Immature natural killer cell (primary cell): ENCODE measurements around the gene G6PC1. TPM values are rescaled to one million over a fixed set of nuclear protein-coding genes. Genes with fewer than 3 reads are reported as not detected.
"Not testable (repeated sequence)": the region's sequence is repeated elsewhere in the genome, so short reads cannot be mapped to it uniquely, and the experiment has no call there.

Experiments used
- DNase-seq, 3 donors: peaks; one replicate each; pipeline ENCODE4 v3.0.0; 2022; ENCODE audit warnings: mixed read lengths in 1 of 3
- H3K27ac Mint-ChIP-seq, 6 donors: one replicate each; pipeline ENCODE4 v1.8.0; 2020; ENCODE audit warnings: mixed read lengths in 6 of 6, mild to moderate bottlenecking in 5 of 6, inconsistent platforms in 4 of 6, moderate library complexity in 3 of 6
- H3K27me3 Mint-ChIP-seq, 3 donors: one replicate each; pipeline ENCODE4 v1.8.0; 2020 to 2021; ENCODE audit warnings: low read depth in 3 of 3, mild to moderate bottlenecking in 3 of 3, mixed read lengths in 3 of 3, moderate library complexity in 3 of 3, inconsistent platforms in 1 of 3
- H3K36me3 Mint-ChIP-seq, 3 donors: one replicate each; pipeline ENCODE4 v1.8.0; 2020; ENCODE audit warnings: mixed read lengths in 3 of 3, inconsistent platforms in 2 of 3, mild to moderate bottlenecking in 2 of 3
- H3K4me1 Mint-ChIP-seq, 2 donors: one replicate each; pipeline ENCODE4 v1.8.0; 2020; ENCODE audit warnings: inconsistent platforms in 2 of 2, mild to moderate bottlenecking in 2 of 2, mixed read lengths in 2 of 2, moderate library complexity in 1 of 2
- H3K4me3 Mint-ChIP-seq, 5 donors: one replicate each; pipeline ENCODE4 v1.8.0; 2020; ENCODE audit warnings: mild to moderate bottlenecking in 5 of 5, mixed read lengths in 5 of 5, inconsistent platforms in 3 of 5, moderate library complexity in 3 of 5
- H3K9me3 Mint-ChIP-seq, 6 donors: one replicate each; pipeline ENCODE4 v1.8.0; 2020; ENCODE audit warnings: mild to moderate bottlenecking in 6 of 6, mixed read lengths in 6 of 6, inconsistent platforms in 4 of 6, moderate library complexity in 3 of 6
- polyA plus RNA-seq, 3 donors: library from polyadenylated mRNA; unstranded; fragments of 300-500 nt; fragmentation: Illumina TruSeq; gene quantifications; one replicate each; pipeline ENCODE4 v1.2.3, GENCODE V29; 2021

G6PC1 gene
- polyA plus RNA-seq, 3 donors from 2014 or later = not detected

DNA sequence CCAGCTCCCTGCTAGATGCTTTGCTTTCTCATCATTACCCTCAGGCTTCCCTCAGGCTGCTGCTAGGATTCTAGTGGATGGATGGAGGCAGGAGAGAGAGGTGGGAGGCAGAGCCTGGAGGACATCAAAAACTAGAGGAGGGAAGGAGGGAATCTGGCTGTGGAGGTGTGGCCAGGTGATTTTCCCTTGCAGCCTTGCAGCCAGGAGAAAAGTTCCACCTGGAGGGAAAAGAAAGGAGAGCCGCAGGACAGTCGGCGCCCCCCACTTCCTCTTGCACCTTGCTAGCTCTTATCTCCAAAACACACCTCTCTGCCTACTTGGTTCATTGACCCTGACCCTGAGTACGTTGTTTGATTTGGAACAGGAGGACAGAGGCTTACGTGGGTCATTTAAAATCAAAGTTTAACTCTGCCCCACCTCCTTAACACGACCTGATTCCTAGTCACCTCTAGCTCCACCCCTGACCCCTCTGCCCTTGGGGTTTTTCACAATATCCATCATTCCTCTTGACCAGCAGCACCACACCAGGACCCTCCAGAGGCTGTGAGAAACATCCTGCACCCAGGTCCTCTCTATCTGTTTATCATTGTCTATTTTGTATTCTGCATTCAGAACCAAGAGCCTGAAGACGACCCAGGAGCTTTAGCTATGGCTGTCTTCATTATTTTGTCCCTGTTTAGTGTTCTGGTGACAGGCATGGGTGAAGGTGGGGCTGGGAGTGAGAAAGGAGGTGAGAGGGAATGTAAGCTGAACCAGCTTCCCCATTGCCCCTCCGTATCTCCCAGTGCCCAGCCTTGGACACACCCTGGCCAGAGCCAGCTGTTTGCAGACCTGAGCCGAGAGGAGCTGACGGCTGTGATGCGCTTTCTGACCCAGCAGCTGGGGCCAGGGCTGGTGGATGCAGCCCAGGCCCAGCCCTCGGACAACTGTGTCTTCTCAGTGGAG is 33.7 kb upstream of the G6PC1 start:
- Mint-ChIP-seq H3K27me3 (peaks cover 4 to 13% (median 5%) of the 10 kb centered on the region in 3 donors), H3K36me3 (no peaks in the 10 kb centered on the region), H3K4me3 (no peak overlapping the region), H3K9me3 (no peaks in the 10 kb centered on the region), H3K27ac (peak overlapping the region in 1 of 6 donors; percentile 57), H3K4me1 (no peaks in the 10 kb centered on the region)
- no peak for DNase-seq

DNA sequence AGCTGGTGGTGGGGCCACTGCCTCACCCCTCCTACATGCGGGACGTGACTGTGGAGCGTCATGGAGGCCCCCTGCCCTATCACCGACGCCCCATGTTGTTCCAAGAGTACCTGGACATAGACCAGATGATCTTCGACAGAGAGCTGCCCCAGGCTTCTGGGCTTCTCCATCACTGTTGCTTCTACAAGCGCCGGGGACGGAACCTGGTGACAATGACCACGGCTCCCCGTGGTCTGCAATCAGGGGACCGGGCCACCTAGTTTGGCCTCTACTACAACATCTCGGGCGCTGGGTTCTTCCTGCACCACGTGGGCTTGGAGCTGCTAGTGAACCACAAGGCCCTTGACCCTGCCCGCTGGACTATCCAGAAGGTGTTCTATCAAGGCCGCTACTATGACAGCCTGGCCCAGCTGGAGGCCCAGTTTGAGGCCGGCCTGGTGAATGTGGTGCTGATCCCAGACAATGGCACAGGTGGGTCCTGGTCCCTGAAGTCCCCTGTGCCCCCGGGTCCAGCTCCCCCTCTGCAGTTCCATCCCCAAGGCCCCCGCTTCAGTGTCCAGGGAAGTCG is 32.8 kb upstream of the G6PC1 start:
- H3K9me3 Mint-ChIP-seq, H3K27ac Mint-ChIP-seq, H3K36me3 Mint-ChIP-seq, H3K4me1 Mint-ChIP-seq, H3K4me3 Mint-ChIP-seq, DNase-seq: not testable (repeated sequence)
- H3K27me3 Mint-ChIP-seq = peaks cover 3 to 14% (median 5%) of the 10 kb centered on the region in 3 donors

DNA sequence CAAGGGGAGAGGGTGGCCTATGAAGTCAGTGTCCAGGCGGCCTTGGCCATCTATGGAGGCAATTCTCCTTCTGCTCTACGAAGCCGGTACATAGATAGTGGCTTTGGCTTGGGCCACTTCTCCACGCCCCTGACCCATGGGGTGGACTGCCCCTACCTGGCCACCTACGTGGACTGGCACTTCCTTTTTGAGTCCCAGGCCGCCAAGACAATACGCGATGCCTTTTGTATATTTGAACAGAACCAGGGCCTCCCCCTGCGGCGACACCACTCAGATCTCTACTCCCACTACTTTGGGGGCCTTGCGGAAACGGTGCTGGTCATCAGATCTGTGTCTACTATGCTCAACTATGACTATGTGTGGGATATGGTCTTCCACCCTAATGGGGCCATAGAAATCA is 32.3 kb upstream of the G6PC1 start:
- no peak overlapping the region for H3K4me3 Mint-ChIP-seq
- no peaks in the 10 kb centered on the region for H3K36me3 Mint-ChIP-seq
- no peak for DNase-seq
- no peaks in the 10 kb centered on the region for H3K4me1 Mint-ChIP-seq
- H3K27ac Mint-ChIP-seq = no peak overlapping the region
- no peaks in the 10 kb centered on the region for H3K9me3 Mint-ChIP-seq
- peaks cover 3 to 17% (median 5%) of the 10 kb centered on the region in 3 donors for H3K27me3 Mint-ChIP-seq

DNA sequence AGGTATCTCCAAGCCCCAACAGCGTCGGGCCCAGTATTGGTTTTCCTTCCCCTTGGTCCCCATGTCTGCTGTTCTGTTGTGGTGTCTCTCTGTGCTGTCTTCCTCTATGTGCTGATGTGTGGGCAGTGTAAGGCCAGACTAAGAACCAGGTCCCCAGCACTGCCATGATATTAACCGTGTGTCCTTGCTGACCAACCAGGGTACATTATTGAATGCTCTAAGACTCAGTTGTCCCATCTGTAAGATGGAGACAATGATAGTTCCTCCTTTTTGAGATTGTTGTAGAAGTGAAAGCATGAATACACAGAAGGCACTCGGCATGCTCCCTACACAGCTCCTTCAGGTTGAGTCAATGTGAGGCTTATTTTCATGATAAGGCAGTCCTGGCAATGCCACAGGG is 29.0 kb upstream of the G6PC1 start:
- no peaks in the 10 kb centered on the region for H3K9me3 Mint-ChIP-seq
- no peak for DNase-seq
- H3K4me1 Mint-ChIP-seq = no peaks in the 10 kb centered on the region

DNA sequence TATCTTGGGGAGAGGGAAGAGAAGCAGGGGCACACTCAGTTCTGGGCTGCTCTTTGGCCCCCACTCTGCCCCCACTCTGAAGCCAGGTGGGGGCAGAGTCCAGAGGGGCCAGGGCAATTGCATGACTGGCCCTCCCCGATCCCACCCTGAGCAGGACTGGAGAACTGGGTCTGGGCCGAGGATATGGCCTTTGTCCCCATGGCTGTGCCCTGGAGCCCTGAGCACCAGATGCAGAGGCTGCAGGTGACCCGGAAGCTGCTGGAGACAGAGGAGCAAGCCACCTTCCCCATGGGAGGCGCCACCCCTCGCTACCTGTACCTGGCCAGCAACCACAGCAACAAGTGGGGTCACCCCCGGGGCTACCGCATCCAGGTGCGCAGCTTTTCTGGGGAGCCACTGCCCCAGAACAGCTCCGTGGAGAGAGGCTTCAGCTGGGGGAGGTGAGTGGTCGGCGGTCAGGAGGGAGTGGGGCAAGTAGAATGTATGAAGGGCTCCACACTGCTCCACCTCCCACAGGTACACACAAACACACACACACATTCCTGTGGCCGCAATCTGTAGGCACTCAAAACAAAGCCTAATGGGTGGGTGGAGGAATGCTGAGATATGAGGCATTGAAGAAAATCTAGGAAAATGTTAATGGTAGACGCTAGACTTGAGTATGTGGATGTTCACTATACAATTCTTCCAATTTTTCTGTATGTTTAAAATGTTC is 28.2 kb upstream of the G6PC1 start:
- Mint-ChIP-seq H3K27ac (no peak overlapping the region), H3K36me3 (no peaks in the 10 kb centered on the region), H3K4me1 (no peaks in the 10 kb centered on the region), H3K27me3 (peaks cover 5 to 13% (median 5%) of the 10 kb centered on the region in 3 donors), H3K9me3 (no peaks in the 10 kb centered on the region), H3K4me3 (no peak overlapping the region)
- no peak for DNase-seq

More for the DNA sequence above, 29.0 kb upstream of the G6PC1 start:
- Mint-ChIP-seq H3K27me3 (peaks cover 5 to 15% (median 5%) of the 10 kb centered on the region in 3 donors), H3K4me3 (no peak overlapping the region), H3K27ac (no peak overlapping the region), H3K36me3 (no peaks in the 10 kb centered on the region)

DNA sequence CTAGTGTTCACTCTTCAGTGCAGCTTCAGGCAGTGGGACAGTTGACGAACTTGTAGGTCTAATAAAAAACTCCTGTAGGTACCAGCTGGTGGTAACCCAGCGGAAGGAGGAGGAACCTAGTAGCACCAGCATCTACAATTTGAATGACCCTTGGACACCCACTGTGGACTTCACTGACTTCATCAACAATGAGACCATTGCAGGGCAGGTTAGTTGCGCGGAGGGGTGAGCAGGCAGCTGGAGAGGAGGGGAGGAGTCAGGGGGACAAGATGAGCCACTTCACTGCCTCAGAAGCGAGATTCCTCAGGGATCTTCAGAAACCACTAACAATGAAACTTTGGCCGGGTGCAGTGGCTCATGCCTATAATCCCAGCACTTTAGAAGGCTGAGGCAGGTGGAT is 27.3 kb upstream of the G6PC1 start:
- Mint-ChIP-seq H3K27me3 (peaks cover 5 to 11% (median 5%) of the 10 kb centered on the region in 3 donors), H3K4me3 (no peak overlapping the region), H3K4me1 (no peaks in the 10 kb centered on the region), H3K27ac (no peak overlapping the region), H3K9me3 (no peaks in the 10 kb centered on the region), H3K36me3 (no peaks in the 10 kb centered on the region)
- DNase-seq = no peak

DNA sequence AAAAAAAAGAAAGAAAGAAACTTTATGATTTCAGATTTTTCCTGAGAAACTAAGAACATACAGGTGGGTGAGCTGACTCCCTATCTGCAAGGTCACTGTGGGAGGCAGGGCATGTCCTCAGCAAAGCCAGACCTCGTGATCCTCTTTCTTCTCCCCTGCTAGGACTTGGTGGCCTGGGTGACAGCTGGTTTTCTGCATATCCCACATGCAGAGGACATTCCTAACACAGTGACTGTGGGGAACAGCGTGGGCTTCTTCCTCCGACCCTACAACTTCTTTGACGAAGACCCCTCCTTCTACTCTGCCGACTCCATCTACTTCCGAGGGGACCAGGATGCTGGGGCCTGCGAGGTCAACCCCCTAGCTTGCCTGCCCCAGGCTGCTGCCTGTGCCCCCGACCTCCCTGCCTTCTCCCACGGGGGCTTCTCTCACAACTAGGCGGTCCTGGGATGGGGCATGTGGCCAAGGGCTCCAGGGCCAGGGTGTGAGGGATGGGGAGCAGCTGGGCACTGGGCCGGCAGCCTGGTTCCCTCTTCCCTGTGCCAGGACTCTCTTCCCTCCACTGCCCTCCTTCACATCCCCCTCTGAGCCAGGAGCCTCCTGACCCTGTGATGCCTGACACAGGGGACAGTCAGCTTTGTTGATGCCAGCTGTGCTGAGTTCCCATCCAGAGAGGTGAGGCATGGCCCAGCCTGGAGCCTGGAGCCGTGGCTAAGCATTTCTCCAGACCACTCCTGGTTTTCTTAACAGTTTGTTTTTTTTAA is 26.5 kb upstream of the G6PC1 start:
- H3K27ac Mint-ChIP-seq, H3K9me3 Mint-ChIP-seq, H3K4me3 Mint-ChIP-seq, DNase-seq, H3K36me3 Mint-ChIP-seq, H3K27me3 Mint-ChIP-seq, H3K4me1 Mint-ChIP-seq: not testable (repeated sequence)

DNA sequence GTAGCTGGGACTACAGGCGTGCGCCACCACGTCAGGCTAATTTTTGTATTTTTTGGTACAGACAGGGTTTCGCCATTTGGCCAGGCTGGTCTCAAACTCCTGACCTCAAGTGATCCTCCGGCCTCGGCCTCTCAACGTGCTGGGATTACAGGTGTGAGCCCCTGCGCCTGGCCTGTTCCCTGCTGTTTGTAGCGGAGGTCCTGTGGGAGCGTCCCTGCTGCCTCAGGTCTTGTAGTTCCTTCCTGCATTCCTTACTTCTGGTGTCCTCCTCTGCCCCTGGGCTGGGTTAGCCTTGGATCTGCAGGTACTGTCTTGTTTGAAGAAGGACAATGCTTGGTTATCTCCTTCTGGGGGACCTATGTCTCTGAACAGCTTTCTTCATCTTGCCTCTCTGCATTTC is 23.6 kb upstream of the G6PC1 start:
- H3K27me3 Mint-ChIP-seq = peaks cover 3 to 8% (median 5%) of the 10 kb centered on the region in 3 donors
- no peaks in the 10 kb centered on the region for H3K36me3 Mint-ChIP-seq
- no peak for DNase-seq
- no peak overlapping the region for H3K4me3 Mint-ChIP-seq
- H3K4me1 Mint-ChIP-seq = no peaks in the 10 kb centered on the region
- H3K9me3 Mint-ChIP-seq = no peaks in the 10 kb centered on the region
- H3K27ac Mint-ChIP-seq = no peak overlapping the region

DNA sequence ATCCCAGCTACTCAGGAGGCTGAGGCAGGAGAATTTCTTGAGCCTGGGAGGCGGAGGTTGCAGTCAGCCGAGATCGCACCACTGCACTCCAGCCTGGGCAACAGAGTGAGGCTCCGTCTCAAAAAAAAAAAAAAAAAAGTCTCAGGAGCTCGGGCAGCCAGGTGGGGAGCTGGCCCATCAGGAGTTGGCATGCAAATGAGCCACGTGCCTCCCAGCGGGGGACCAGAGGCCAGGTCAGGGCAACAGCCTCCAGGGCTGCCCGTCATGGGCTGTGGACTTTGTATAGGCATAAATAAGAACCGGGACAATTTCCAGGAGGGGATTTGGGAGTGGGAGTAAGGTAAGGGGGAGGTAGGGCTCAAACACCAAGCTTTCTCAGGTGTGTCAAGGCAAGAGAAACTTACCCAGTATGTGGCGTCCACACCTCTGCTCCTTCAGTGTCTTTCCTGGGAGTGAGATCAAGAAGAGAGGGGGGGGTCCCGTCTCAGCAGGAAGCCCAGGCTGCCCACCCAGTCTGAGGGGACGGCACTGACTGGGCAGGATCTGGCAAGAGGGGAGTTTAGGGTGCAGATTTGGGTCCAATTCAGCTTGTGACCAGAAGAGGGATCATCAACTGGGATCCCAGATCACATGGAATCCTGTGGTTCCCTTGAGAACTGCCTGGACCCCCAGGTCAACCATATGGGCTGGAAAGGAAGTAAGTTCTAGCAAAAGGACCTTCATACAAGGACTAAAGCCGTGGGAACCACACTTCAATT is 22.3 kb upstream of the G6PC1 start:
- H3K27ac Mint-ChIP-seq = no peak overlapping the region
- no peak overlapping the region for H3K4me3 Mint-ChIP-seq
- H3K9me3 Mint-ChIP-seq = no peaks in the 10 kb centered on the region
- H3K36me3 Mint-ChIP-seq = no peaks in the 10 kb centered on the region
- H3K4me1 Mint-ChIP-seq = no peaks in the 10 kb centered on the region
- peaks cover 1 to 5% (median 4%) of the 10 kb centered on the region in 3 donors for H3K27me3 Mint-ChIP-seq
- DNase-seq = no peak

DNA sequence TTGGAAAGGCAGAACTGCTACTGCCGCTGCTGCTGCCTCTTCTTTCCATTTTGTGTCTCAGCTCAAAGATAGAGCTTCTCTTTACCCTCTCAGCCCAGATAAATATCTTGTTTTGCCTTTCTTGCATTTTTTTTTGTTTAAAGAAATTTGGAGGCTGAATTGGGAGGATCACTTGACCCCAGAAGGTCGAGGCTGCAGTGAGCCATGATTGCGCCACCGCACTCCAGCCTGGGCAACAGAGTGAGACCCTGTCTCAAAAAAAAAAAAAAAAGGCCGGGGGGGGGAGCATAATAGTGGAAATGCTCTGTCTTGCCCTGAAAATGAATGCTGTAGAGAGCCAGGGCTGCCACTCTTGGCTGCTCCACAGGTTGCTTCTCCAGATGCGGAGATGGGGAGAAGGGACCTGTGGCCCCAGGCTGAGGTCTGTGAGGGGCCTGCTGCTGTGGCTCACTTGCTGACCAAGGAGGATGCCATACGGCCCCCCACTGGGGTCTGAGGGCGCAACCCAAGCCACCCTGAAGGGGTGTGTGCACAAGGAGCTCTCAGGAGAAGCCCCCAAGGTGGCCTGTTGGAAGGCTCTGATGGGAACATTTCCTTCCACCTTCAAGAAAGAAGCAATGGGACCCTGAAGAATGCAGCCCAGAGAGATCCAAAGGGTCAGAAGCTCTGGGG is 21.5 kb upstream of the G6PC1 start:
- H3K36me3 Mint-ChIP-seq = no peaks in the 10 kb centered on the region
- H3K27ac Mint-ChIP-seq = no peak overlapping the region
- no peak for DNase-seq
- H3K27me3 Mint-ChIP-seq = peaks cover 1 to 5% (median 5%) of the 10 kb centered on the region in 3 donors
- no peak overlapping the region for H3K4me3 Mint-ChIP-seq
- H3K4me1 Mint-ChIP-seq = no peaks in the 10 kb centered on the region
- no peaks in the 10 kb centered on the region for H3K9me3 Mint-ChIP-seq

DNA sequence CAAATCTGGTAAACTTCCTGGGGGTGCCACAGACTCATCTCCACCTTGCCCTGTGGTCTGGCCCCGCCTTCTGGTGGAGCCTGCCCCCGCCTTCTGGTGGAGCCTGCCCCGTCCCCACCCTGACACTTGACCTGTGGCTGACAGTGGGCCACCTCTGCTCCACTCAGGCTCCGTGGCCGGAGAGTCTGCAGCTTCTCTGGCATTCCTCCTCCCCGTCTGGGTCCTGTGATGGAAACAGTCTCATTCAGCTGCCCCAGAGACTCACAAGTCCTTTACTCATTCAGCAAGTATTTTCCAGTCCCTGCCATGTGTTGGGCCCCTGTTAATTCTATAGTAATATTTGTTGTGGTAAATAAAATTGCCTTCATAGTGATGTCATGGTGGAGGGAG is 21.0 kb upstream of the G6PC1 start:
- Mint-ChIP-seq H3K27ac (peak overlapping the region in 1 of 6 donors; percentile 46), H3K27me3 (peaks cover 1 to 5% (median 5%) of the 10 kb centered on the region in 3 donors), H3K4me1 (no peaks in the 10 kb centered on the region), H3K4me3 (no peak overlapping the region), H3K9me3 (no peaks in the 10 kb centered on the region), H3K36me3 (no peaks in the 10 kb centered on the region)
- no peak for DNase-seq

DNA sequence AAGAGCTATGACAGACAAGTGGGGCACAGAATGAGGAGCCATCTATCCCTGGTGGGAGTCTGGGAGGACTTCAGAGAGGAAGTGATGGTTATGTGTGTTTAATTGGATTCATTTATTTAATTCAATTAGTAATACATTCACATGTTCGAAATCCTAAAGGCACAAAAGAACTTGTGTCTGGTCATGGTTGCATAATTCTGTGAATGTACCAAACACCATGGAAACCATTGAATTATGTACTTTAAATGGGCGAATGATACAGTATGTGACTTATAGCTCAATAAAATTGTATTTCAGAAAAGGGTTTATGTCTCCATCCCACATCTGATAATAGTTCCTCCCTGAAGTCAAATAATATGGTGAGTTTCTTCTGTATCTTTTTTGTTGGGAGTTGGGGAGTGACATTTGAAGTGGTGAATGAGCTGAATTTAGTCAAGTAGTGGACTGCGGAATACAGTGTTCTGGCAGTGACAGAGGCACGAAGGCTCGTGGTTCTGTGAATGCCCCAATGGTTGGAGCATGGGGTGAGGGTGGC is 19.8 kb upstream of the G6PC1 start:
- no peaks in the 10 kb centered on the region for H3K9me3 Mint-ChIP-seq
- no peak for DNase-seq
- peaks cover 0 to 5% (median 1%) of the 10 kb centered on the region in 3 donors for H3K27me3 Mint-ChIP-seq
- H3K4me3 Mint-ChIP-seq = no peak overlapping the region
- H3K36me3 Mint-ChIP-seq = no peaks in the 10 kb centered on the region
- no peak overlapping the region for H3K27ac Mint-ChIP-seq
- no peaks in the 10 kb centered on the region for H3K4me1 Mint-ChIP-seq
